Measurements from ENCODE around the gene LGI1. TPM values are rescaled to one million over a fixed set of nuclear protein-coding genes. Genes with fewer than 3 reads are reported as not detected.

LGI1 gene
- total RNA-seq, 2 experiments from 2014 or later, result not detected

DNA sequence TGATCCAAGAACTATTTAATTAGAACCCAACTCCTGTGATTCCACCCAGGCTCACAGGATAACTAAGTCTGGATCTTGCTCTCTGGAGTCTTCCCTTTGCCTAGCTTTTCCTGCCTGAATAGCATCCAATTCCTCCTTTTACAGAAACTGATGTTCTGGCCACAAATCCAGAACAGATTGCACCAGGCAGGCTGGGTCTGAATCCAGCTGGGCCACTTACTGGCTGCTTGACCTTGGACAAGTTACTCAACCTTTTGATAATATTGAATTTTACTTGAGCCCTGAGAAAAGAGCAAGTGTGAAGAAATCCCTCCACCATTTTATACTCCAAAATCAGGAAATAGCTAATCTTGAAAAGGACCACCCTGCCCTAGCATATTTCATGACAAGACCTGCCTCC is 80.5 kb downstream of the LGI1 start:
- CTCF ChIA-PET, result no interaction called here
- POLR2A ChIA-PET, result no interaction called here

- POLR2A ChIA-PET, result no interaction called here
Measured at GRCh38 chr10:93841961-93842360, 84.2 kb downstream of the LGI1 start.

DNA sequence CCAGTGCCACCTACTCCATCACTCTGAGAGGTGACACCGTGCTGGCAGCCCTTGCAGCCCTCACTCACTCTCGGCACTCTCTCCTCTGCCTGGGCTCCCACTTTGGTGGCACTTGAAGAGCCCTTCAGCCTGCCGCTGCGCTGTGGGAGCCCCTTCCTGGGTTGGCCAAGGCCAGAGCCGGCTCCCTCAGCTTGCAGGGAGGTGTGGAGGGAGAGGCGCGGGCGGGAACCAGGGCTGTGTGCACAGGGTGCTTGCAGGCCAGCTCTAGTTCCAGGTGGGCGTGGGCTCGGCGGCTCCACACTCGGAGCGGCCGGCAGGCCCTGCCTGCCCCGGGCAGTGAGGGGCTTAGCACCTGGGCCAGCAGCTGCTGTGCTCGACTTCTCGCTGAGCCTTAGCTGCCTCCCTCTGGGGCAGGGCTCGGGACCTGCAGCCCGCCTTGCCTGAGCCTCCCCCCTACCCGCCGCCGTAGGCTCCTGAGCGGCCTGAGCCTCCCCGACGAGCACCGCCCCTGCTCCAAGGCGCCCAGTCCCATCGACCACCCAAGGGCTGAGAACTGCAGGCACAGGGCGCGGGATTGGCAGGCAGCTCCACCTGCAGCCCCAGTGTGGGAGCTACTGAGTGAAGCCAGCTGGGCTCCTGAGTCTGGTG is 87.4 kb downstream of the LGI1 start:
- ChIA-PET CTCF (no interaction called here), POLR2A (no interaction called here)

More at GRCh38 chr10:93841961-93842360, 84.2 kb downstream of the LGI1 start:
- CTCF ChIA-PET, result no interaction called here

Other genes with a start within 250 kb of the LGI1 start
- not detected for gene FFAR4, start 191.3 kb upstream of the LGI1 start, total RNA-seq
- not detected for gene RBP4, start 156.7 kb upstream of the LGI1 start, total RNA-seq
- gene PDE6C, start 145.4 kb upstream of the LGI1 start, total RNA-seq, result not detected
- 10 to 100 TPM; 13.2 to 14.3 TPM for gene FRA10AC1, start 55.3 kb upstream of the LGI1 start, total RNA-seq
- 1 to 10 TPM; 5.4 to 5.5 TPM for gene SLC35G1, start 136.0 kb downstream of the LGI1 start, total RNA-seq
- gene PLCE1, start 236.0 kb downstream of the LGI1 start, total RNA-seq, result under 1 TPM in 1 of 2 experiments, not detected in 1; 0.02 TPM